HepG2 (cell line): ENCODE data around the gene GPN2. TPM values are rescaled to one million over a fixed set of nuclear protein-coding genes. Genes with fewer than 3 reads are reported as not detected.

Experiments
- CHCHD3 ChIP-seq: sonication (generic); formaldehyde crosslinking; IDR thresholded peaks from 2 replicates; pipeline ENCODE4 v1.8.0; 2022; ENCODE audit warnings: mild to moderate bottlenecking, missing genetic modification reagents, moderate library complexity
- JDP2 ChIP-seq: sonication (generic); formaldehyde crosslinking; IDR thresholded peaks from 2 replicates; pipeline ENCODE4 v1.8.1; 2022; ENCODE audit warnings: missing genetic modification reagents, borderline replicate concordance
- KLF15 ChIP-seq: sonication (generic); formaldehyde crosslinking; IDR thresholded peaks from 2 replicates; pipeline ENCODE4 v1.8.1; 2023; ENCODE audit warnings: borderline replicate concordance, mild to moderate bottlenecking, inconsistent platforms, missing genetic modification reagents, mixed read lengths
- NFRKB ChIP-seq: fragments of 450-650 bp; IDR thresholded peaks from 2 replicates; pipeline ENCODE4 v1.6.1; 2017
- PAWR ChIP-seq: sonication (generic); formaldehyde crosslinking; IDR thresholded peaks from 2 replicates; pipeline ENCODE4 v1.4.0; 2020; ENCODE audit warnings: missing genetic modification reagents, mild to moderate bottlenecking, borderline replicate concordance
- ZBTB7B ChIP-seq: sonication (generic); formaldehyde crosslinking; IDR thresholded peaks from 2 replicates; pipeline ENCODE4 v1.4.0; 2020; ENCODE audit warnings: missing genetic modification reagents
- ZFP62 ChIP-seq: sonication (generic); formaldehyde crosslinking; IDR thresholded peaks from 2 replicates; pipeline ENCODE4 v1.4.0; 2020; ENCODE audit warnings: missing genetic modification reagents
- ZFP90 ChIP-seq: sonication (generic); formaldehyde crosslinking; IDR thresholded peaks from 2 replicates; pipeline ENCODE4 v1.8.0; 2022; ENCODE audit warnings: missing genetic modification reagents, mild to moderate bottlenecking, inconsistent platforms, borderline replicate concordance
- ZNF264 ChIP-seq: sonication (generic); formaldehyde crosslinking; IDR thresholded peaks from 2 replicates; pipeline ENCODE4 v1.4.0; 2020; ENCODE audit warnings: missing genetic modification reagents
- ZNF564 ChIP-seq: sonication (generic); formaldehyde crosslinking; IDR thresholded peaks from 2 replicates; pipeline ENCODE4 v1.8.1; 2023; ENCODE audit warnings: mild to moderate bottlenecking, missing genetic modification reagents
- ZNF569 ChIP-seq: sonication (generic); formaldehyde crosslinking; IDR thresholded peaks from 2 replicates; pipeline ENCODE4 v1.5.0; 2020; ENCODE audit warnings: mild to moderate bottlenecking, missing genetic modification reagents, moderate library complexity, borderline replicate concordance
- ZSCAN22 ChIP-seq: sonication (generic); formaldehyde crosslinking; IDR thresholded peaks from 2 replicates; pipeline ENCODE4 v1.4.0; 2020; ENCODE audit warnings: mild to moderate bottlenecking, missing genetic modification reagents
- ZSCAN31 ChIP-seq: sonication (generic); formaldehyde crosslinking; IDR thresholded peaks from 2 replicates; pipeline ENCODE4 v1.5.0; 2020; ENCODE audit warnings: low read depth, mild to moderate bottlenecking, missing genetic modification reagents
- polyA plus RNA-seq, 8 experiments: library from polyadenylated mRNA; depleted of rRNA in 3 of 8; stranded (reverse) in 7 of 8; unstranded in 1 of 8; fragments of >200 nt; fragmentation: Illumina TruSeq in 4 of 8; extraction: Trizol in 4 of 8; gene quantifications; 2 replicates each; pipeline versions ENCODE4 v1.2.1 to v1.2.3, GENCODE V29; 2011 to 2016; ENCODE audit warnings: low read depth in 4 of 8, missing spikeins in 1 of 8, mixed read lengths in 1 of 8; ENCODE audit not compliant: insufficient read depth in 1 of 8
- total RNA-seq, 5 experiments: library from RNA; depleted of rRNA; stranded (reverse); fragments of >200 nt; fragmentation: Illumina TruSeq; extraction: Trizol; gene quantifications; 2 replicates each; pipeline ENCODE4 v1.2.3, GENCODE V29; 2016; ENCODE audit warnings: low read depth in 1 of 5
- TF ChIP-seq, protein P1 (sequence below): sonication (generic); formaldehyde crosslinking; IDR thresholded peaks from 2 replicates; pipeline ENCODE4 v1.4.0; 2020; ENCODE audit warnings: mild to moderate bottlenecking, missing genetic modification reagents
- TF ChIP-seq, protein P2 (sequence below): sonication (generic); formaldehyde crosslinking; IDR thresholded peaks from 2 replicates; pipeline ENCODE4 v1.4.0; 2020; ENCODE audit warnings: mild to moderate bottlenecking, missing genetic modification reagents
- TF ChIP-seq, protein P3 (sequence below): sonication (generic); formaldehyde crosslinking; IDR thresholded peaks from 2 replicates; pipeline ENCODE4 v1.8.0; 2022; ENCODE audit warnings: low read depth, missing genetic modification reagents
- TF ChIP-seq, protein P4 (sequence below): sonication (generic); formaldehyde crosslinking; IDR thresholded peaks from 2 replicates; pipeline ENCODE4 v1.4.0; 2020; ENCODE audit warnings: mild to moderate bottlenecking, missing genetic modification reagents
- TF ChIP-seq, protein P5 (sequence below): IDR thresholded peaks from 2 replicates; pipeline ENCODE4 v1.6.1; 2016; ENCODE audit warnings: low read depth, control low read depth
- TF ChIP-seq, protein P6 (sequence below): sonication (generic); formaldehyde crosslinking; IDR thresholded peaks from 2 replicates; pipeline ENCODE4 v1.5.0; 2020; ENCODE audit warnings: mild to moderate bottlenecking, missing genetic modification reagents

The GPN2 gene
- total and polyA plus RNA-seq, 2 of the 13 experiments (the other 11 are each of a cell fraction or from before 2014, with no cell fraction given): 19.3 to 38.9 TPM

DNA sequence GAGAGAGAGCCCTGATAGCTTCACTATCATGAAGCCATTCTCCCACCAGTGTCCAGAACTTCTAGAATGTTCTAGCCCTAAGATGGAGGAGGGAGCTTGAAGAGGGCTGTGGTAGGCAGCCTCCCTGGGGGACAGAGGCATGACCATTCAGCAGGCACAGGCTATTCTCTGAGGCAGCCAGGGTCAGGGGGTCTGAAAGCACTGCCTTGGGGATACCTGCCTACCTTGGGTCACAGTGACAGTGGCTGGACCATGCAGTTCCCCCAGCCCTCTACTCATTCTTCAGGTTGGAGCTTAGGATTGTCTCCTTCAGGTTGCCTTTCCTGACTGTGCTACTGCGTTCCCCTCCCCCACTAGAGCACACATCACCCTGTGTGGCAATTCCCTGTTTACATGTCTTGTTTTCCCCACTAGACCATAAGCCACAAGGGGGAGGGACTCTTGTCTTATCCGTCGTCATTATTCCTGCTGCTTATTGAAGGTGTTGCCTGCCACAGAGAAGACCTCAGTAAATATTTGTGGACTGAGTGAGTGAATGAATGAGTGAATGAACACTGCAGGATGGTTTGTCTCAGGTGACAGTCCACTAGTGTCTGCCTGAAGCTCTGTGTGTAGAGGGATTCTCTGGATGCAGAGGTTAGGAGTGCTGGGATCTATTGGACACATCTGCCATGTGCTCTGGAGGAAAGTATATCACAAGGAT is 58.4 kb downstream of the GPN2 start (continued):
- TF ChIP-seq, protein P1, sequence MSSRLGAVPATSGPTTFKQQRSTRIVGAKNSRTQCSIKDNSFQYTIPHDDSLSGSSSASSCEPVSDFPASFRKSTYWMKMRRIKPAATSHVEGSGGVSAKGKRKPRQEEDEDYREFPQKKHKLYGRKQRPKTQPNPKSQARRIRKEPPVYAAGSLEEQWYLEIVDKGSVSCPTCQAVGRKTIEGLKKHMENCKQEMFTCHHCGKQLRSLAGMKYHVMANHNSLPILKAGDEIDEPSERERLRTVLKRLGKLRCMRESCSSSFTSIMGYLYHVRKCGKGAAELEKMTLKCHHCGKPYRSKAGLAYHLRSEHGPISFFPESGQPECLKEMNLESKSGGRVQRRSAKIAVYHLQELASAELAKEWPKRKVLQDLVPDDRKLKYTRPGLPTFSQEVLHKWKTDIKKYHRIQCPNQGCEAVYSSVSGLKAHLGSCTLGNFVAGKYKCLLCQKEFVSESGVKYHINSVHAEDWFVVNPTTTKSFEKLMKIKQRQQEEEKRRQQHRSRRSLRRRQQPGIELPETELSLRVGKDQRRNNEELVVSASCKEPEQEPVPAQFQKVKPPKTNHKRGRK (CRISPR knock-in tag): no peak
- no peak for TF ChIP-seq ZSCAN22
- TF ChIP-seq KLF15: no peak
- TF ChIP-seq, protein P2, sequence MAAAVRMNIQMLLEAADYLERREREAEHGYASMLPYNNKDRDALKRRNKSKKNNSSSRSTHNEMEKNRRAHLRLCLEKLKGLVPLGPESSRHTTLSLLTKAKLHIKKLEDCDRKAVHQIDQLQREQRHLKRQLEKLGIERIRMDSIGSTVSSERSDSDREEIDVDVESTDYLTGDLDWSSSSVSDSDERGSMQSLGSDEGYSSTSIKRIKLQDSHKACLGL (CRISPR knock-in tag): no peak
- no peak for TF ChIP-seq NFRKB
- no peak for TF ChIP-seq ZSCAN31
- TF ChIP-seq ZFP62 (CRISPR knock-in tag): no peak
- TF ChIP-seq, protein P3, sequence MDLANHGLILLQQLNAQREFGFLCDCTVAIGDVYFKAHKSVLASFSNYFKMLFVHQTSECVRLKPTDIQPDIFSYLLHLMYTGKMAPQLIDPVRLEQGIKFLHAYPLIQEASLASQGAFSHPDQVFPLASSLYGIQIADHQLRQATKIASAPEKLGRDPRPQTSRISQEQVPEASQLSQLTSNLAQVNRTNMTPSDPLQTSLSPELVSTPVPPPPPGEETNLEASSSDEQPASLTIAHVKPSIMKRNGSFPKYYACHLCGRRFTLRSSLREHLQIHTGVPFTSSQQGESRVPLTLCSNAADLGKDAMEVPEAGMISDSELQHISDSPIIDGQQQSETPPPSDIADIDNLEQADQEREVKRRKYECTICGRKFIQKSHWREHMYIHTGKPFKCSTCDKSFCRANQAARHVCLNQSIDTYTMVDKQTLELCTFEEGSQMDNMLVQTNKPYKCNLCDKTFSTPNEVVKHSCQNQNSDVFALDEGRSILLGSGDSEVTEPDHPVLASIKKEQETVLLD (CRISPR knock-in tag): no peak
- TF ChIP-seq, protein P4, sequence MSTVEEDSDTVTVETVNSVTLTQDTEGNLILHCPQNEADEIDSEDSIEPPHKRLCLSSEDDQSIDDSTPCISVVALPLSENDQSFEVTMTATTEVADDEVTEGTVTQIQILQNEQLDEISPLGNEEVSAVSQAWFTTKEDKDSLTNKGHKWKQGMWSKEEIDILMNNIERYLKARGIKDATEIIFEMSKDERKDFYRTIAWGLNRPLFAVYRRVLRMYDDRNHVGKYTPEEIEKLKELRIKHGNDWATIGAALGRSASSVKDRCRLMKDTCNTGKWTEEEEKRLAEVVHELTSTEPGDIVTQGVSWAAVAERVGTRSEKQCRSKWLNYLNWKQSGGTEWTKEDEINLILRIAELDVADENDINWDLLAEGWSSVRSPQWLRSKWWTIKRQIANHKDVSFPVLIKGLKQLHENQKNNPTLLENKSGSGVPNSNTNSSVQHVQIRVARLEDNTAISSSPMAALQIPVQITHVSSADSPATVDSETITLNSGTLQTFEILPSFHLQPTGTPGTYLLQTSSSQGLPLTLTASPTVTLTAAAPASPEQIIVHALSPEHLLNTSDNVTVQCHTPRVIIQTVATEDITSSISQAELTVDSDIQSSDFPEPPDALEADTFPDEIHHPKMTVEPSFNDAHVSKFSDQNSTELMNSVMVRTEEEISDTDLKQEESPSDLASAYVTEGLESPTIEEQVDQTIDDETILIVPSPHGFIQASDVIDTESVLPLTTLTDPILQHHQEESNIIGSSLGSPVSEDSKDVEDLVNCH (CRISPR knock-in tag): no peak
- no peak for TF ChIP-seq PAWR (CRISPR knock-in tag)
- TF ChIP-seq ZFP90 (CRISPR knock-in tag): peak; percentile 58; the same call in 1 of the 2 replicates
- TF ChIP-seq ZBTB7B: no peak
- TF ChIP-seq, protein P5, sequence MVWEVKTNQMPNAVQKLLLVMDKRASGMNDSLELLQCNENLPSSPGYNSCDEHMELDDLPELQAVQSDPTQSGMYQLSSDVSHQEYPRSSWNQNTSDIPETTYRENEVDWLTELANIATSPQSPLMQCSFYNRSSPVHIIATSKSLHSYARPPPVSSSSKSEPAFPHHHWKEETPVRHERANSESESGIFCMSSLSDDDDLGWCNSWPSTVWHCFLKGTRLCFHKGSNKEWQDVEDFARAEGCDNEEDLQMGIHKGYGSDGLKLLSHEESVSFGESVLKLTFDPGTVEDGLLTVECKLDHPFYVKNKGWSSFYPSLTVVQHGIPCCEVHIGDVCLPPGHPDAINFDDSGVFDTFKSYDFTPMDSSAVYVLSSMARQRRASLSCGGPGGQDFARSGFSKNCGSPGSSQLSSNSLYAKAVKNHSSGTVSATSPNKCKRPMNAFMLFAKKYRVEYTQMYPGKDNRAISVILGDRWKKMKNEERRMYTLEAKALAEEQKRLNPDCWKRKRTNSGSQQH (CRISPR knock-in tag): peak; percentile 80; the same call in 1 of the 2 replicates
- no peak for TF ChIP-seq CHCHD3 (CRISPR knock-in tag)
- TF ChIP-seq ZNF264 (CRISPR knock-in tag): no peak
- no peak for TF ChIP-seq ZNF564
- no peak for TF ChIP-seq JDP2 (CRISPR knock-in tag)
- no peak for TF ChIP-seq ZNF569 (CRISPR knock-in tag)
- TF ChIP-seq, protein P6, sequence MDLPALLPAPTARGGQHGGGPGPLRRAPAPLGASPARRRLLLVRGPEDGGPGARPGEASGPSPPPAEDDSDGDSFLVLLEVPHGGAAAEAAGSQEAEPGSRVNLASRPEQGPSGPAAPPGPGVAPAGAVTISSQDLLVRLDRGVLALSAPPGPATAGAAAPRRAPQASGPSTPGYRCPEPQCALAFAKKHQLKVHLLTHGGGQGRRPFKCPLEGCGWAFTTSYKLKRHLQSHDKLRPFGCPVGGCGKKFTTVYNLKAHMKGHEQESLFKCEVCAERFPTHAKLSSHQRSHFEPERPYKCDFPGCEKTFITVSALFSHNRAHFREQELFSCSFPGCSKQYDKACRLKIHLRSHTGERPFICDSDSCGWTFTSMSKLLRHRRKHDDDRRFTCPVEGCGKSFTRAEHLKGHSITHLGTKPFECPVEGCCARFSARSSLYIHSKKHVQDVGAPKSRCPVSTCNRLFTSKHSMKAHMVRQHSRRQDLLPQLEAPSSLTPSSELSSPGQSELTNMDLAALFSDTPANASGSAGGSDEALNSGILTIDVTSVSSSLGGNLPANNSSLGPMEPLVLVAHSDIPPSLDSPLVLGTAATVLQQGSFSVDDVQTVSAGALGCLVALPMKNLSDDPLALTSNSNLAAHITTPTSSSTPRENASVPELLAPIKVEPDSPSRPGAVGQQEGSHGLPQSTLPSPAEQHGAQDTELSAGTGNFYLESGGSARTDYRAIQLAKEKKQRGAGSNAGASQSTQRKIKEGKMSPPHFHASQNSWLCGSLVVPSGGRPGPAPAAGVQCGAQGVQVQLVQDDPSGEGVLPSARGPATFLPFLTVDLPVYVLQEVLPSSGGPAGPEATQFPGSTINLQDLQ (CRISPR knock-in tag): no peak
